Fibroblast of pulmonary artery (primary cell): ENCODE measurements around the gene ZNF148.

Experiments used
- DNase-seq: peaks from one replicate; pipeline ENCODE4 v3.0.0-alpha.2; 2010; ENCODE audit warnings: low read depth
- H3K4me3 ChIP-seq: replicated peaks from 2 replicates; pipeline ENCODE4 v1.5.1; 2011; ENCODE audit warnings: low read depth, mild to moderate bottlenecking, control low read depth, low read length, moderate library complexity
- TF ChIP-seq, protein P1 (sequence below): IDR thresholded peaks from 2 replicates; pipeline ENCODE4 v1.5.1; 2011; ENCODE audit warnings: mild to moderate bottlenecking, control low read depth, low read length, inconsistent platforms; ENCODE audit errors: missing control alignments

ZNF148 gene

DNA sequence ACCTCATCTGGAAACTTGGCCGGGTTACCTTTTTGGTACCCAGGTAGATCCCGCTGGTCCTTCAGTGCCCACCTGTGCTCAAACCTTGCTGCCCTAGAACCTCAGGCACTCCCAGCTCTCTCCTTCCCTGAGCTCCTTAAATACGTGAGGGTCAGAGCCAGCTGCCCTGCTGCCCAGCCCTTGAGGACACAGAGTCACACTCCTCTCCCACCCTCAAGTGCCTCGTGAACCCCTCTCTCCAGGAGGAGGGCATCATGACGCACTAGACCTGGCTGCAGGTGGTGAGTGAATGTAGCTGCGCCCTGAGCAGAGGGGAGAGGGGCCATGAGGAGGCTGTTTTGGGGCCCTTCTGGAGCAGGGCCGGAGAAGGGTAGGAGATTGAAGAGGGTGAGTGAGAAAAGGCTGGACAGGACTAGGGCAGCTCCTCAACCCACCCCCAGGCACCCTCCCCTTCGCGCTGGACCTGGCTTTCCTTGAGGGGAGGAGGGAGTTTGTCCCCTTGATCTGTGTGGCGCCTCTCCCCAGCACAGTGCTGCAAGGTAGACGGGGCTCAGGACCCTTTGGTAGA is 163.5 kb downstream of the ZNF148 start:
- H3K4me3 ChIP-seq, result no peak overlapping the region
- DNase-seq, result no peak
- TF ChIP-seq, protein P1, sequence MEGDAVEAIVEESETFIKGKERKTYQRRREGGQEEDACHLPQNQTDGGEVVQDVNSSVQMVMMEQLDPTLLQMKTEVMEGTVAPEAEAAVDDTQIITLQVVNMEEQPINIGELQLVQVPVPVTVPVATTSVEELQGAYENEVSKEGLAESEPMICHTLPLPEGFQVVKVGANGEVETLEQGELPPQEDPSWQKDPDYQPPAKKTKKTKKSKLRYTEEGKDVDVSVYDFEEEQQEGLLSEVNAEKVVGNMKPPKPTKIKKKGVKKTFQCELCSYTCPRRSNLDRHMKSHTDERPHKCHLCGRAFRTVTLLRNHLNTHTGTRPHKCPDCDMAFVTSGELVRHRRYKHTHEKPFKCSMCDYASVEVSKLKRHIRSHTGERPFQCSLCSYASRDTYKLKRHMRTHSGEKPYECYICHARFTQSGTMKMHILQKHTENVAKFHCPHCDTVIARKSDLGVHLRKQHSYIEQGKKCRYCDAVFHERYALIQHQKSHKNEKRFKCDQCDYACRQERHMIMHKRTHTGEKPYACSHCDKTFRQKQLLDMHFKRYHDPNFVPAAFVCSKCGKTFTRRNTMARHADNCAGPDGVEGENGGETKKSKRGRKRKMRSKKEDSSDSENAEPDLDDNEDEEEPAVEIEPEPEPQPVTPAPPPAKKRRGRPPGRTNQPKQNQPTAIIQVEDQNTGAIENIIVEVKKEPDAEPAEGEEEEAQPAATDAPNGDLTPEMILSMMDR, result no peak

DNA sequence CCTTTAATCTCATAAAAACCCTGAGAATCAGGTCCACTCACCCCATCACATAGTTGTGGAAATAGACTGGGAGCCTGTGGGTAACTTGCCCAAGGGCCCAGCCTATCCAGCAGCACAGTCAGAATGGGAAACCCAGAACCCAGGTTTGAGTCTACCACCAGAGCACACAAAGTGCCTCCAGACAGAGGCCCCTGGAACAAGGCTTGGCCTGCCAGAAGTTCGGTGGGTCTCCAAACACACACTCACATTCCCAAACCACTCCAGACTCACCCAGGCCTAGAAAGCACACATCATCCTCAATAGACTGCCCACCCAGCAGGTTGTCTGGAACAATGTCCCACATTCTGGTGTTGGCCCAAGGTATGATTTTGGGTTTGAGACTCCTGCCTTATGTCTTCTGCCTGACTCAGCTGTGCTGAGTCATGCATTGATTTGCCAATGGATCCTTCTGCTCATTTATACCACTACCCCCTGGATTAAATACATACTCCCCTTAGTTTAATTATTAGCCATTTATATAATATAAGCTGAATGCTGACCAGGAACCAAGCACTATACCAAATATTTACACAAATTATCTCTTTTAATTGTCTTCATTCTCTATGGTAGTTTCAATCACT is 167.1 kb downstream of the ZNF148 start:
- H3K4me3 ChIP-seq, result no peak overlapping the region
- DNase-seq, result no peak
- TF ChIP-seq, protein P1, result no peak

DNA sequence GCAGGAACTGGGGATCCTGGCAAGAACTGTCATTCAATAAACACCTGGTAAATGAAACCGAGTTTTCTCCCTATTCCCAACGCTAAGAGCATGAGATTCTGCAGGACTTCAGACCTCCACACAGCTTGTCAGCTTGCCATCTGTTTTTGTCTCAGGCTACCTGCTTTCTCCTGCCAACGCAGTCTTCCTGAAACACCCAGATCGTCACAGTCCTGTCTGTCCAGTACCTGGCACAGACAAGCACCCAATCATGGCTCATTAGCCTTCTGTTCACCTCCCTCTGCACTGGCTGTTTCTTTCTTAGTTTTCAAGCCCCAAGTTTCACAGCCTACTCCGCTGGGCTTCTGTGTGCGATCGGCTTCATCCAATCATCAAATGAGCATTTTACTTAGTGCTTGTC is 167.6 kb downstream of the ZNF148 start:
- TF ChIP-seq, protein P1, result no peak
- no peak for DNase-seq
- no peak overlapping the region for H3K4me3 ChIP-seq

DNA sequence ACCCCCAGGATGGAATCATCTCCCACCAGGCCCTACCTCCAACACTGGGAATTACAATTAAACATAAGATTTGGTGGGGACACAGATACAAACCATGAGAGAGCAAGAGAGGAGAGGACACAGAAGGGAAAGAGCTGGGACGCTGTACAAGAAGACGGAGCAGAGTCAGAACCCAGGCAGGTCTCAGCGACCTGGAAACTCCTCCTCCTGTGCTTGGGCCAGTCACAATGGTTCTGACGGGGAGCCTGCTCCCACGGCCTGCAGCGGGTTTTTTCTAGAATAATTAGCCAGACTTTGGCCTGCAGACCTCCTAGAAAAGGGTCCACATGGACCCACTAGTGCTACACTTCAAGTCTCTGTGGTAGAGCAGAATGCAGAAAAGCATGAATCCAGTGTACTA is 168.2 kb downstream of the ZNF148 start:
- no peak for DNase-seq
- H3K4me3 ChIP-seq, result no peak overlapping the region
- TF ChIP-seq, protein P1, result no peak

DNA sequence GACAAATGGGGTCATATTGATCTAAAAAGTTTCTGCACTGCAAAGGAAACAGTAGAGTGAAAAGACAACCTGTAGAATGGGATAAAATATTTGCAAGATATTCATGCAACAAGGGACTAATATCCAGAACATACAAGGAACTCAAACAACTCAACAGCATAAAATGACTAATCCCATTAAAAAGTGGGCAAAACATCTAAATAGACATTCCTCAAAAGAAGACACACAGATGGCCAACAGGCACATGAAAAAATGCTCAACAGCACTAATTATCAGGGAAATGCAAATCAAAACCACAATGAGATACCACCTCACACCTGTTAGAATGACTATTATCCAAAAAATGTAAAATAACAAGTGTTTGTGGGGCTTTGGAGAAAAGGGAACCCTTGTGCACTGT is 171.4 kb downstream of the ZNF148 start:
- no peak overlapping the region for H3K4me3 ChIP-seq
- TF ChIP-seq, protein P1, result no peak
- DNase-seq, result no peak

DNA sequence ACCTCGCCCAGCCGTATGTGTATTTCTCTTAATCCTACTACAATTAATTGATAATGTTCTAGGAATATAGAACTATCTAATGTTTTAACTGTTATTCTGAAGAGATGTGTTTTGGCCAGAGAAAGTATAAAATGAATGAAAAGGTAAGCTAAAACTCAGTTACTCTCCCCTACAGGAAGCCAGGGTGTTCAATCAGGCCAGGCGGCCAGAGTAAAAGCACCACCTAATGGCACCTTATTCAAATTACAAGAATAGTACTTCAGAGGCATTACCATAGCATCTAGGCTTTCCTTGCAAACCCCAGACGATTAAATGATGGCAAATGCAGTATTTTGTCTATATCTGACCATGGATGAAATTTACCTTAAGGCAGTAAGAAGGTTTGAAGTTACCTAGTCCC is 172.9 kb downstream of the ZNF148 start:
- TF ChIP-seq, protein P1, result peak; percentile 29
- H3K4me3 ChIP-seq, result no peak overlapping the region
- peak; percentile 42 for DNase-seq

DNA sequence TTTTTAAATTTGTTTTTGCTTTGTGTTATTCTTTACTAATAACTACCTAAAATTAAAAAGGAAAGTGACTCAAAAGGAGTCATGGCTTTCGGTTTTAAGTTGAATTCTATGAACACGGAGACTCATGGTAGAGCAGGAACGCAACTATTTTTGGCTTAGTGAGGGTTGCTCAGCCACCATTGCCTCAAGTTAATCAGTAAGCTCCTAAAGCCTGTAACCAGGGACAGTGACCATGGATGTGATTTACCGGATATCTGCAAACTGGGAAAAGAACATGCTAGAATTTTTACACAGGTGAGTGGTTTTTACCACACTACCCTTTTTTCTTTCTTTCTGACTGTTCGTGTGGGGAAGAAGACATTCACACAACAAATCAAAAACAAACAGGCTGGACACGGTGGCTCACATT is 174.4 kb downstream of the ZNF148 start:
- TF ChIP-seq, protein P1, result no peak
- no peak for DNase-seq
- H3K4me3 ChIP-seq, result no peak overlapping the region
